ENCODE results near the gene LBX2. TPM values are rescaled to one million over a fixed set of nuclear protein-coding genes. Genes with fewer than 3 reads are reported as not detected.
A peak's percentile ranks its signal among the peaks of the same experiment; 100 is the strongest.

Gene LBX2
- total and polyA plus RNA-seq, 2 of the 4 experiments (the other 2 are of a cell fraction), result 0.18 to 0.62 TPM

GRCh38 chr2:74530239-74531187, 31.1 kb upstream of the LBX2 start:
- peak overlapping the region; percentile 27 to 71; a peak in 3 of 4 replicates for H4K8ac ChIP-seq (ENCODE audit: low read depth in 2 of 2, low read length in 2 of 2)
- H3K9me3 ChIP-seq (ENCODE audit: control insufficient read depth, insufficient read depth, low read length), result no peaks in the 10 kb centered on the region
- ATAC-seq (ENCODE audit: low read depth), result peak; percentile 39

More at GRCh38 chr2:74530239-74531187, 31.1 kb upstream of the LBX2 start:
- Histone ChIP-seq H3K9ac (ENCODE audit: low read depth, low read length) (peak overlapping the region; percentile 90), H3K27ac (ENCODE audit: insufficient read depth, low read length) (peak overlapping the region; percentile 85), H3K18ac (ENCODE audit: low read depth, low read length) (peak overlapping the region; percentile 4; the same call in 1 of the 2 replicates), H3K4me3 (ENCODE audit: insufficient read depth, low read depth, low read length) (peak overlapping the region; percentile 58), H3K14ac (replicated peaks; ENCODE audit: low read depth, low read length) (peak overlapping the region; percentile 97), H4K5ac (ENCODE audit: low read depth, low read length) (0 out of 2 replicates have a peak overlapping the region, but pooled peaks have one; percentile 11), H2BK5ac (ENCODE audit: low read depth, low read length, poor library complexity, severe bottlenecking) (peak overlapping the region; percentile 88), H3K56ac (ENCODE audit: extremely low read depth, insufficient read depth, low read length) (peak overlapping the region; percentile 50; the same call in 1 of the 2 replicates), H2BK120ac (ENCODE audit: low read depth, low read length) (peak overlapping the region; percentile 77), H3K23ac (ENCODE audit: low read depth, low read length) (peak overlapping the region; percentile 92), H3K4me1 (ENCODE audit: control insufficient read depth, insufficient read depth, low read length) (peaks cover 12% of the 10 kb centered on the region), H4K91ac (ENCODE audit: insufficient read depth, low read depth, low read length) (peak overlapping the region; percentile 54), H3K36me3 (ENCODE audit: control insufficient read depth, insufficient read depth, low read length) (peaks cover 43% of the 10 kb centered on the region), H2AK5ac (ENCODE audit: low read depth, low read length) (peak overlapping the region; percentile 61), H3K9me1 (ENCODE audit: insufficient read depth, low read length) (peaks cover 19% of the 10 kb centered on the region), H3K4ac (ENCODE audit: low read depth, low read length) (peak overlapping the region; percentile 89), H2BK20ac (ENCODE audit: low read depth, low read length) (no peak overlapping the region; the same call in 1 of the 2 replicates), H4K20me1 (ENCODE audit: insufficient read depth, low read length) (peaks cover 13% of the 10 kb centered on the region), H3K4me2 (ENCODE audit: low read depth, low read length) (peak overlapping the region; percentile 90), H2BK15ac (ENCODE audit: low read depth, low read length) (peak overlapping the region; percentile 10; the same call in 1 of the 3 replicates), H2AK9ac (replicated peaks; ENCODE audit: low read depth, low read length, poor library complexity) (peak overlapping the region; percentile 100), H2AFZ (replicated peaks; ENCODE audit: low read length, poor library complexity) (peak overlapping the region; percentile 99), H3K27me3 (ENCODE audit: control insufficient read depth, insufficient read depth, low read length) (no peaks in the 10 kb centered on the region), H3K79me1 (ENCODE audit: low read depth in 1 of 2, low read length in 2 of 2) (peaks cover 32 to 57% of the 10 kb centered on the region in 2 experiments)
- POLR2A ChIA-PET (ENCODE audit: unreplicated experiment), result no interaction called here
- WGBS, 2 experiments (ENCODE audit: extremely low coverage in 2 of 2, insufficient read length in 1 of 2), result 0% methylated on average over 5 of the region's 54 CpGs; no CpG with 5 or more reads in 1 of the 2 experiments
- in situ Hi-C loops (cut with MboI; ENCODE audit: low sequenced_read_pairs) (no loop called here), dilution Hi-C loops (cut with HindIII; ENCODE audit: low sequenced_read_pairs, unreplicated experiment) (no loop called here), intact Hi-C loops (cut with micrococcal nuclease) (no loop called here)
- no TSS peak for BruUV-seq (replicated peaks)
- peak; percentile 52 for DNase-seq
- no peak for TF ChIP-seq RCOR1 (IDR thresholded peaks at IDR 0.05; ENCODE audit: insufficient replicate concordance, low read length)
- peak; percentile 52; the same call in 1 of the 2 replicates for TF ChIP-seq MXI1 (IDR thresholded peaks at IDR 0.05; ENCODE audit: borderline replicate concordance, low read depth, low read length)
- TF ChIP-seq RFX5 (IDR thresholded peaks at IDR 0.05; ENCODE audit: low read depth, low read length), result no peak
- CTCF ChIA-PET, result interaction anchor here (0.6 to 3.0 kb wide), 2 partner anchors 58 to 110 kb away, joined by 3 to 14 read pairs; no protein-coding TSS in a partner anchor
